Neutrophil (primary cell): ENCODE measurements around the gene TRIM26.

Experiments
- H3K27ac ChIP-seq: fragments of 200-600 bp; sonication (generic); 2 replicates; pipeline ENCODE4 v1.5.1; 2016; ENCODE audit warnings: mild to moderate bottlenecking, moderate library complexity
- H3K27me3 ChIP-seq: fragments of 200-600 bp; sonication (generic); 2 replicates; pipeline ENCODE4 v1.6.0; 2016; ENCODE audit warnings: mild to moderate bottlenecking
- H3K36me3 ChIP-seq: fragments of 200-600 bp; sonication (generic); 2 replicates; pipeline ENCODE4 v1.5.1; 2017
- H3K4me1 ChIP-seq, 2 experiments: fragments of 200-600 bp in 1 of 2; sonication (generic) in 1 of 2; 1 replicate in 1 of 2; 2 replicates in 1 of 2; pipeline versions ENCODE4 v1.5.1 to v1.6.1; 2013 to 2016; ENCODE audit warnings: low read depth in 1 of 2, low read length in 1 of 2, mild to moderate bottlenecking in 1 of 2, moderate library complexity in 1 of 2; ENCODE audit not compliant: control insufficient read depth in 1 of 2, insufficient read depth in 1 of 2
- H3K4me3 ChIP-seq, 2 experiments: fragments of 200-600 bp in 1 of 2; sonication (generic) in 1 of 2; 1 replicate in 1 of 2; 2 replicates in 1 of 2; pipeline ENCODE4 v1.5.1; 2013 to 2016; ENCODE audit warnings: low read depth in 1 of 2, low read length in 1 of 2, mild to moderate bottlenecking in 1 of 2, moderate library complexity in 1 of 2
- H3K9me3 ChIP-seq: fragments of 200-600 bp; sonication (generic); 2 replicates; pipeline ENCODE4 v1.5.1; 2016
- CTCF ChIP-seq: fragments of 200-600 bp; sonication (generic); IDR thresholded peaks from 2 replicates; pipeline ENCODE4 v1.5.1; 2016; ENCODE audit warnings: antibody characterized with exemption

TRIM26 gene

DNA sequence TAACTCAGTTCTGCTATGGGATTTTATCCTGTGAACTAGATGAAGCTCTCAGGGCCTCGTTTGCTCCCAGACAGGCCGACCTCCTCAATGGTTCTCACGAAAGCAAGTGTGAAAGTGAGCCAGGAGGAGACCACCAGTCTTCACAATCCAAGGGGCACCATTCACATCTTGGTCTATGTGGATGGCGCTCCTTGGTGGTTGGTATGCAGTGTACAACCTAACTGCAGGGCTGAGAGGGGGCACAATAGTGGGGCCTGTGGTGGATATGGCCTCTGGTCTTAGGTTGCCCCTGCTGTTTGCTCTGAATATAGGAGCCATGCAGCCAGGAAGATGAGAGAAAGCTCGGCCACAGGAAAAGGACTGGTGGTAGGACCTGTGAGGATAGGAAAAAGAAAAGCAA is 24.7 kb downstream of the TRIM26 start:
- Histone ChIP-seq H3K9me3 (no peaks in the 10 kb centered on the region), H3K4me3 (no peak overlapping the region), H3K4me1 (no peaks in the 10 kb centered on the region), H3K27me3 (no peaks in the 10 kb centered on the region), H3K36me3 (peaks cover 88% of the 10 kb centered on the region), H3K27ac (no peak overlapping the region)
- no peak for TF ChIP-seq CTCF

DNA sequence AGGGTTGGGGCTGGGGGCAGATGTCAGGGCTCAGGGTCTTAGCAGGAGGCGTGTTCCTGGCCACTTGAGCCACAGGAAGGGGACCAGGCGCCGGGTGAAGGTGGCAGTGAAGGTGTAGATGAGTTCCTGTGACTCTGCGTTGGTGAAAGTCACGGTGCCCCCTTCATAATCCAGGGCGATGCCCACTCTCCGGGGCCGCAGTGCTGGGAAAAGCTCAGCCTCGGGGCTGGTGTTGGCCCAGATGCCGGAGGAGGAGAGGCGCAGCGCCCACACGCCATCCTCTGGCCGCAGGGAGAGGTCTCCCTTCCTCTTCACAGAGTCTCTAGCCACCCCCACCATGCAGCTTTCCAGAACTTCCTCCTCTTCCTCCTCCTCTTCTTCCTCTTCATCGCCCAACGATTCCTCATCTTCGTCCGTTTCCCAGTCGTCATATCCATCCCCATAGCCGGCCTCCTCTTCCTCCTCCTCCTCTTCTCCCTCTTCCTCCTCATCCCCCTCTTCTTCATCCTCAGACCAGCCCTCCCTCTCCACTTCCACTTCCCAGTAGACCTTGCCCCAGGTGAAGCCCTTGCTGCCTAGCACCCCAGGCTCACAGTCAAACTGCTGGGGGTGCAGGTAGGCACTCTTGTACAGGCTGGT is 27.2 kb downstream of the TRIM26 start:
- Histone ChIP-seq H3K4me1 (no peaks in the 10 kb centered on the region), H3K27me3 (peaks cover 8% of the 10 kb centered on the region), H3K9me3 (no peaks in the 10 kb centered on the region), H3K27ac (no peak overlapping the region), H3K36me3 (peaks cover 67% of the 10 kb centered on the region), H3K4me3 (no peak overlapping the region)
- TF ChIP-seq CTCF: no peak

DNA sequence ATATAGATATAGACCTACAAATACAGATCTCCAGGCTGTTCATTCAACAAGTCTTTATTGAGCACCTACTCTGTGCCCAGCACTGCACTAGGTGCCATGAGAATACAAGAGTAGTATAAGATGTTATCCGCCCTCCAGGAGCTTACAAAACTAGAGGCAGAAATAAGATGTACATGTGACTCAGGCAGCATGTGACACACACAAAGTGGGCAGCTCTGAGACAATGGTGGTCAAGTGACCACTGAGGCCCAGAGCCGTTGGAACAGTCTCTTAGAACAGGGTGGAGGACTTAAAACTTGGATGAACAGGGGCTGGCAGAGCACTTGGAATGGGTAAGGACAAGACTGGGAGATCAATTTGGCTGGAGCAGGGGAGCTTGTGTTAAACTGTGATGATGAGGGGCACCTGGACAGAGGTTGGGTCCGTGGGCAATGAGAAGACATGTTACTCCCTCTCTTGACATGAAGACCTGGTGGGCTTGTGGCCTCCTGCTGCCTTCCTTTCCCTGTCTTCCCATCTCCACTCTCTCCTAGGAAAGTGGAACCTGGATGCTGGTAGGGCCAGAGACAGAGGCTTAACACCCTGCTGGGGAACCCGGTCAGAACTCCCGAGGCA is 28.7 kb downstream of the TRIM26 start:
- TF ChIP-seq CTCF: no peak
- no peak overlapping the region for H3K4me3 ChIP-seq
- no peak overlapping the region for H3K27ac ChIP-seq
- peaks cover 14% of the 10 kb centered on the region for H3K27me3 ChIP-seq
- H3K4me1 ChIP-seq: no peaks in the 10 kb centered on the region
- no peaks in the 10 kb centered on the region for H3K9me3 ChIP-seq
- peaks cover 52% of the 10 kb centered on the region for H3K36me3 ChIP-seq

- H3K4me3 ChIP-seq: no peak overlapping the region
- H3K27me3 ChIP-seq: peaks cover 58% of the 10 kb centered on the region
- no peak overlapping the region for H3K27ac ChIP-seq
- peaks cover 12% of the 10 kb centered on the region for H3K36me3 ChIP-seq
- no peaks in the 10 kb centered on the region for H3K4me1 ChIP-seq
- TF ChIP-seq CTCF: no peak
- no peaks in the 10 kb centered on the region for H3K9me3 ChIP-seq
Measured at GRCh38 chr6:30180145-30180544, 33.1 kb downstream of the TRIM26 start.

DNA sequence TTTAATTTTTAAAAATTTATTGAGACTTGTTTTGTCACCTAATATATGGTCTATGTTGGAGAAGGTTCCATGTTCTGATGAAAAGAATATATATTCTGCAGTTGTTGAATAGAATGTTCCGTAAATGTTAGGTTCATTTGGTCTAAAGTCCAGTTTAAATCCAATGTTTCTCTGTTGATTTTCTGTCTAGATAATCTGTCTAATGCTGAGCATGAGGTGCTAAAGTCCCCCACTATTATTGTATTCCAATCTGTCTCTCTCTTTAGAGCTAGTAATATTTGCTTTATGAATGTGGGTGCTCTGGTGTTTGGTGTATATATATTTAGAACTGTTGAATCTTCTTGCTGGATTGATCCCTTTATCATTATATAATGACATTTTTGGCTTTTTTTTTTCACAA is 34.4 kb downstream of the TRIM26 start:
- Histone ChIP-seq H3K4me3 (no peak overlapping the region), H3K9me3 (no peaks in the 10 kb centered on the region), H3K27ac (no peak overlapping the region), H3K36me3 (no peaks in the 10 kb centered on the region), H3K4me1 (no peaks in the 10 kb centered on the region), H3K27me3 (peaks cover 71% of the 10 kb centered on the region)
- no peak for TF ChIP-seq CTCF
